HG03064 (cell line): ENCODE data around the gene ACRV1.

Experiments
- ATAC-seq: cut with Tn5 transposase; IDR thresholded peaks from one replicate; pipeline ENCODE4 v1.9.1; 2021; ENCODE audit warnings: low read depth; ENCODE audit not compliant: unreplicated experiment

The ACRV1 gene

GRCh38 chr11:125663910-125664309 is 16.7 kb downstream of the ACRV1 start:
- no peak for ATAC-seq

- ATAC-seq: no peak
Observed at GRCh38 chr11:125662689-125663088, 18.0 kb downstream of the ACRV1 start.

GRCh38 chr11:125649465-125650166 is 31.0 kb downstream of the ACRV1 start:
- ATAC-seq: no peak

GRCh38 chr11:125645871-125646270 is 34.8 kb downstream of the ACRV1 start:
- ATAC-seq: no peak

GRCh38 chr11:125638315-125638714 is 42.3 kb downstream of the ACRV1 start:
- ATAC-seq: no peak

GRCh38 chr11:125637840-125638239 is 42.8 kb downstream of the ACRV1 start:
- no peak for ATAC-seq

- ATAC-seq: no peak
Observed at GRCh38 chr11:125627236-125627910, 53.3 kb downstream of the ACRV1 start.

GRCh38 chr11:125626288-125626950 is 54.2 kb downstream of the ACRV1 start:
- peak; percentile 41 for ATAC-seq

- ATAC-seq: peak; percentile 83
Observed at GRCh38 chr11:125625630-125626287, 54.9 kb downstream of the ACRV1 start.

GRCh38 chr11:125625225-125625629 is 55.4 kb downstream of the ACRV1 start:
- ATAC-seq: no peak

- ATAC-seq: no peak
Observed at GRCh38 chr11:125624756-125625213, 55.9 kb downstream of the ACRV1 start, which contains the start of gene CHEK1. Gene CHEK1, plus strand, starts transcription at chr11:125625163. Its CDS starts 1,606 bp downstream, at chr11:125626769.

GRCh38 chr11:125623064-125623463 is 57.6 kb downstream of the ACRV1 start:
- no peak for ATAC-seq

- ATAC-seq: no peak
Observed at GRCh38 chr11:125621995-125622394, 58.7 kb downstream of the ACRV1 start.
